ENCODE measurements around the gene MTHFS. TPM values are rescaled to one million over a fixed set of nuclear protein-coding genes. Genes with fewer than 3 reads are reported as not detected.

Gene MTHFS
- total RNA-seq, 1 experiment from 2014 or later, result 48.2 TPM

GRCh38 chr15:79824136-79824701 is 72.6 kb downstream of the MTHFS start:
- H3K4me1 Mint-ChIP-seq (ENCODE audit: low read depth, unreplicated experiment), result no peaks in the 10 kb centered on the region
- H3K4me3 Mint-ChIP-seq (ENCODE audit: unreplicated experiment), result no peak overlapping the region
- CTCF ChIA-PET, result interaction anchor here (0.6 kb wide), 1 partner anchor 208 kb away, joined by 4 read pairs; no protein-coding TSS in a partner anchor

GRCh38 chr15:79820820-79821219 is 76.0 kb downstream of the MTHFS start:
- Histone ChIP-seq H3K4me1 (no peaks in the 10 kb centered on the region), H3K36me3 (ENCODE audit: control insufficient read depth, insufficient read depth, low read length) (no peaks in the 10 kb centered on the region), H3K27me3 (replicated peaks; ENCODE audit: control insufficient read depth, insufficient read depth, low read length) (no peaks in the 10 kb centered on the region), H3K9me3 (peaks cover 5% of the 10 kb centered on the region; the same call in 1 of the 2 replicates), H3K4me3 (ENCODE audit: low read depth, low read length) (no peak overlapping the region)
- Mint-ChIP-seq H3K27me3 (ENCODE audit: insufficient read depth, unreplicated experiment) (no peaks in the 10 kb centered on the region), H3K27ac (ENCODE audit: unreplicated experiment) (no peak overlapping the region), H3K4me3 (ENCODE audit: unreplicated experiment) (no peak overlapping the region), H3K36me3 (ENCODE audit: insufficient read depth, unreplicated experiment) (no peaks in the 10 kb centered on the region), H3K9me3 (ENCODE audit: unreplicated experiment) (peaks cover 13% of the 10 kb centered on the region), H3K4me1 (ENCODE audit: low read depth, unreplicated experiment) (no peaks in the 10 kb centered on the region)
- TF ChIP-seq CTCF (IDR thresholded peaks at IDR 0.05; ENCODE audit: insufficient read depth in 1 of 2, low read depth in 1 of 2, low read length in 1 of 2, severe bottlenecking in 1 of 2, unreplicated experiment in 1 of 2), result no peak
- ChIA-PET CTCF (no interaction called here), POLR2A (no interaction called here)
- no TSS peak for BruUV-seq (replicated peaks)
- intact Hi-C loops (cut with micrococcal nuclease; ENCODE audit: unreplicated experiment), result no loop called here
- no peak for DNase-seq

More at GRCh38 chr15:79824136-79824701, 72.6 kb downstream of the MTHFS start:
- Histone ChIP-seq H3K27me3 (replicated peaks; ENCODE audit: control insufficient read depth, insufficient read depth, low read length) (no peaks in the 10 kb centered on the region), H3K4me3 (ENCODE audit: low read depth, low read length) (no peak overlapping the region), H3K4me1 (no peaks in the 10 kb centered on the region), H3K36me3 (ENCODE audit: control insufficient read depth, insufficient read depth, low read length) (no peaks in the 10 kb centered on the region), H3K9me3 (peaks cover 5% of the 10 kb centered on the region; the same call in 1 of the 2 replicates)
- Mint-ChIP-seq H3K27me3 (ENCODE audit: insufficient read depth, unreplicated experiment) (no peaks in the 10 kb centered on the region), H3K27ac (ENCODE audit: unreplicated experiment) (no peak overlapping the region), H3K9me3 (ENCODE audit: unreplicated experiment) (peaks cover 13% of the 10 kb centered on the region), H3K36me3 (ENCODE audit: insufficient read depth, unreplicated experiment) (no peaks in the 10 kb centered on the region)
- BruUV-seq (replicated peaks), result no TSS peak
- intact Hi-C loops (cut with micrococcal nuclease; ENCODE audit: unreplicated experiment), result no loop called here
- POLR2A ChIA-PET, result no interaction called here
- DNase-seq, result no peak
- TF ChIP-seq CTCF (IDR thresholded peaks at IDR 0.05; ENCODE audit: insufficient read depth in 1 of 2, low read depth in 1 of 2, low read length in 1 of 2, severe bottlenecking in 1 of 2, unreplicated experiment in 1 of 2), result no peak

DNA sequence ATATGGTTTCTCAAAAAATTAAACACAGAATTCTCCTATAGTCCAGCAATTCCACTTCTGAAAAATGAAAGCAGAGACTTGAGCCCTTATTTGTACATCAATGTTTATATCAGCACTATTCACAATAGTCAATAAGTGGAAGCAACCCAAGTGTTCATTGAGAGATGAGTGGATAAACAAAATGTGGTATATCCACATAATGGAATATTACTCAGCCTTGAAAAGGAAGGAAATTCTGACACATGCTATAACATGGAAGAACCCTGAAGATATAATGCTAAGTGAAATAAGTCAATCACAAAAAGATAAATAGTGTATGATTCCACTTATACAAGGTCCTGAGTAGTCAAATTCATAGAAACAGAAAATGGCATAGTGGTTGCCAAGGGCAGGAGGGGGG is 76.6 kb downstream of the MTHFS start:
- Histone ChIP-seq H3K9me3 (peaks cover 5% of the 10 kb centered on the region; the same call in 1 of the 2 replicates), H3K4me1 (no peaks in the 10 kb centered on the region), H3K27me3 (replicated peaks; ENCODE audit: control insufficient read depth, insufficient read depth, low read length) (no peaks in the 10 kb centered on the region), H3K36me3 (ENCODE audit: control insufficient read depth, insufficient read depth, low read length) (no peaks in the 10 kb centered on the region), H3K4me3 (ENCODE audit: low read depth, low read length) (no peak overlapping the region)
- no peak overlapping the region for H3K4me3 Mint-ChIP-seq (ENCODE audit: unreplicated experiment)
- H3K9me3 Mint-ChIP-seq (ENCODE audit: unreplicated experiment), result peaks cover 13% of the 10 kb centered on the region
- intact Hi-C loops (cut with micrococcal nuclease; ENCODE audit: unreplicated experiment), result no loop called here
- no peaks in the 10 kb centered on the region for H3K36me3 Mint-ChIP-seq (ENCODE audit: insufficient read depth, unreplicated experiment)
- POLR2A ChIA-PET, result no interaction called here
- CTCF ChIA-PET, result no interaction called here
- TF ChIP-seq CTCF (IDR thresholded peaks at IDR 0.05; ENCODE audit: insufficient read depth in 1 of 2, low read depth in 1 of 2, low read length in 1 of 2, severe bottlenecking in 1 of 2, unreplicated experiment in 1 of 2), result no peak
- no TSS peak for BruUV-seq (replicated peaks)
- H3K27me3 Mint-ChIP-seq (ENCODE audit: insufficient read depth, unreplicated experiment), result no peaks in the 10 kb centered on the region
- no peak for DNase-seq
- H3K27ac Mint-ChIP-seq (ENCODE audit: unreplicated experiment), result no peak overlapping the region
- H3K4me1 Mint-ChIP-seq (ENCODE audit: low read depth, unreplicated experiment), result no peaks in the 10 kb centered on the region

Data from Caco-2 (cell line).